T-helper 17 cell (primary cell): ENCODE data around the gene DCST1. TPM values are rescaled to one million over a fixed set of nuclear protein-coding genes. Genes with fewer than 3 reads are reported as not detected.

ENCODE experiments used
- ATAC-seq: fragments of 150-1000 bp; cut with Tn5 transposase; 2 replicates; pipeline ENCODE4 v1.10.0; 2021; ENCODE audit warnings: mild to moderate bottlenecking, moderate library complexity
- DNase-seq, 3 donors: peaks; one replicate each; pipeline versions ENCODE4 v3.0.0 to v3.0.0-alpha.2; 2020 to 2021
- H3K9me3 ChIP-seq: one replicate; pipeline ENCODE4 v1.7.0; 2013; ENCODE audit warnings: low read length, mild to moderate bottlenecking; ENCODE audit not compliant: control insufficient read depth, poor library complexity, severe bottlenecking
- H3K27ac Mint-ChIP-seq: one replicate; pipeline ENCODE4 v1.8.0; 2022; ENCODE audit warnings: mild to moderate bottlenecking, moderate library complexity, mixed read lengths
- H3K27me3 Mint-ChIP-seq: one replicate; pipeline ENCODE4 v1.8.0; 2022; ENCODE audit warnings: mixed read lengths
- H3K36me3 Mint-ChIP-seq: one replicate; pipeline ENCODE4 v1.8.0; 2022; ENCODE audit warnings: low read depth, mixed read lengths
- H3K4me1 Mint-ChIP-seq: one replicate; pipeline ENCODE4 v1.8.0; 2022; ENCODE audit warnings: mild to moderate bottlenecking, mixed read lengths
- H3K4me3 Mint-ChIP-seq: one replicate; pipeline ENCODE4 v1.8.0; 2022; ENCODE audit warnings: mild to moderate bottlenecking, moderate library complexity, mixed read lengths
- total RNA-seq, 4 donors: library from RNA in 2 of 4; stranded (reverse) in 2 of 4; gene quantifications; one replicate each; pipeline ENCODE4 v1.2.3 and lab custom pipeline; 2022 to 2026

DCST1 gene
- total RNA-seq, 2 donors from 2014 or later: 0.23 to 0.57 TPM

- no peak for DNase-seq
- Mint-ChIP-seq H3K4me3 (peak overlapping the region; percentile 96), H3K27ac (peak overlapping the region; percentile 91), H3K4me1 (peaks cover 45% of the 10 kb centered on the region), H3K27me3 (peaks cover 30% of the 10 kb centered on the region), H3K36me3 (peaks cover 4% of the 10 kb centered on the region)
- H3K9me3 ChIP-seq: no peaks in the 10 kb centered on the region
- no peak for ATAC-seq
These were observed 50.5 kb downstream of the DCST1 start for GRCh38 chr1:155083865-155084721.

GRCh38 chr1:155084722-155085503 lies 51.3 kb downstream of the DCST1 start:
- Mint-ChIP-seq H3K4me3 (peak overlapping the region; percentile 96), H3K36me3 (peaks cover 4% of the 10 kb centered on the region), H3K27me3 (peaks cover 23% of the 10 kb centered on the region), H3K4me1 (peaks cover 37% of the 10 kb centered on the region), H3K27ac (peak overlapping the region; percentile 91)
- DNase-seq (peak; percentile 84 to 88 (median 85)), ATAC-seq (peak; percentile 81)
- no peaks in the 10 kb centered on the region for H3K9me3 ChIP-seq

- H3K27ac Mint-ChIP-seq: peak overlapping the region; percentile 91
- no peaks in the 10 kb centered on the region for H3K9me3 ChIP-seq
- peaks cover 4% of the 10 kb centered on the region for H3K36me3 Mint-ChIP-seq
- H3K4me3 Mint-ChIP-seq: peak overlapping the region; percentile 96
- peaks cover 23% of the 10 kb centered on the region for H3K27me3 Mint-ChIP-seq
- peak; percentile 45 to 75 (median 61) for DNase-seq
- peaks cover 35% of the 10 kb centered on the region for H3K4me1 Mint-ChIP-seq
- peak; percentile 37 for ATAC-seq
These were observed 52.0 kb downstream of the DCST1 start for GRCh38 chr1:155085504-155086127.

- peak; percentile 22 for ATAC-seq
- H3K9me3 ChIP-seq: no peaks in the 10 kb centered on the region
- H3K4me1 Mint-ChIP-seq: peaks cover 35% of the 10 kb centered on the region
- H3K27me3 Mint-ChIP-seq: peaks cover 21% of the 10 kb centered on the region
- peaks cover 4% of the 10 kb centered on the region for H3K36me3 Mint-ChIP-seq
- peak; percentile 73 to 81 (median 74) for DNase-seq
- peak overlapping the region; percentile 96 for H3K4me3 Mint-ChIP-seq
- H3K27ac Mint-ChIP-seq: peak overlapping the region; percentile 91
These were observed 52.6 kb downstream of the DCST1 start for GRCh38 chr1:155086128-155086741.

GRCh38 chr1:155086856-155087535 lies 53.4 kb downstream of the DCST1 start:
- H3K9me3 ChIP-seq: no peaks in the 10 kb centered on the region
- Mint-ChIP-seq H3K4me3 (peak overlapping the region; percentile 96), H3K4me1 (peaks cover 35% of the 10 kb centered on the region), H3K27ac (peak overlapping the region; percentile 91), H3K27me3 (peaks cover 13% of the 10 kb centered on the region), H3K36me3 (no peaks in the 10 kb centered on the region)
- ATAC-seq (no peak), DNase-seq (no peak)

GRCh38 chr1:155091071-155092051 lies 57.7 kb downstream of the DCST1 start:
- ATAC-seq (peak; percentile 80), DNase-seq (peak; percentile 70 to 80 (median 70))
- Mint-ChIP-seq H3K27ac (no peak overlapping the region), H3K4me3 (no peak overlapping the region), H3K4me1 (peaks cover 11% of the 10 kb centered on the region), H3K36me3 (no peaks in the 10 kb centered on the region), H3K27me3 (peaks cover 8% of the 10 kb centered on the region)
- H3K9me3 ChIP-seq: no peaks in the 10 kb centered on the region

GRCh38 chr1:155092131-155092530 lies 58.5 kb downstream of the DCST1 start:
- ATAC-seq (no peak), DNase-seq (no peak)
- Mint-ChIP-seq H3K4me1 (peaks cover 10% of the 10 kb centered on the region), H3K36me3 (no peaks in the 10 kb centered on the region), H3K27ac (no peak overlapping the region), H3K4me3 (no peak overlapping the region), H3K27me3 (peaks cover 8% of the 10 kb centered on the region)
- no peaks in the 10 kb centered on the region for H3K9me3 ChIP-seq

GRCh38 chr1:155092641-155093040 lies 59.0 kb downstream of the DCST1 start:
- no peak for DNase-seq
- Mint-ChIP-seq H3K4me3 (peak overlapping the region; percentile 36), H3K27ac (no peak overlapping the region)

GRCh38 chr1:155093911-155094621 lies 60.4 kb downstream of the DCST1 start:
- peaks cover 8% of the 10 kb centered on the region for H3K27me3 Mint-ChIP-seq
- no peak overlapping the region for H3K27ac Mint-ChIP-seq
- no peak for DNase-seq
- H3K4me1 Mint-ChIP-seq: peaks cover 8% of the 10 kb centered on the region
- no peaks in the 10 kb centered on the region for H3K36me3 Mint-ChIP-seq
- no peak overlapping the region for H3K4me3 Mint-ChIP-seq
- peak; percentile 66 for ATAC-seq
- no peaks in the 10 kb centered on the region for H3K9me3 ChIP-seq

More at GRCh38 chr1:155092641-155093040, 59.0 kb downstream of the DCST1 start:
- H3K9me3 ChIP-seq: no peaks in the 10 kb centered on the region
- Mint-ChIP-seq H3K27me3 (peaks cover 8% of the 10 kb centered on the region), H3K36me3 (no peaks in the 10 kb centered on the region), H3K4me1 (peaks cover 10% of the 10 kb centered on the region)
- no peak for ATAC-seq

GRCh38 chr1:155094622-155094948 lies 61.0 kb downstream of the DCST1 start:
- peaks cover 8% of the 10 kb centered on the region for H3K4me1 Mint-ChIP-seq
- DNase-seq (no peak), ATAC-seq (no peak)
- H3K27me3 Mint-ChIP-seq: peaks cover 8% of the 10 kb centered on the region
- no peaks in the 10 kb centered on the region for H3K36me3 Mint-ChIP-seq
- no peaks in the 10 kb centered on the region for H3K9me3 ChIP-seq
- no peak overlapping the region for H3K27ac Mint-ChIP-seq
- no peak overlapping the region for H3K4me3 Mint-ChIP-seq

GRCh38 chr1:155099331-155099730 lies 65.7 kb downstream of the DCST1 start:
- no peak for DNase-seq

More at GRCh38 chr1:155099331-155099730, 65.7 kb downstream of the DCST1 start:
- Mint-ChIP-seq H3K4me3 (no peak overlapping the region), H3K36me3 (no peaks in the 10 kb centered on the region), H3K27me3 (peaks cover 13% of the 10 kb centered on the region), H3K27ac (no peak overlapping the region), H3K4me1 (no peaks in the 10 kb centered on the region)
- H3K9me3 ChIP-seq: no peaks in the 10 kb centered on the region
- ATAC-seq: no peak
